ENCODE measurements around the gene MRPL23. TPM values are rescaled to one million over a fixed set of nuclear protein-coding genes. Genes with fewer than 3 reads are reported as not detected.

MRPL23 gene
- total and polyA plus RNA-seq, 4 donors: 15.8 to 77.3 (median 60.4) TPM

- no peaks in the 10 kb centered on the region for H3K36me3 ChIP-seq (ENCODE audit: control insufficient read depth, insufficient read depth, low read length)
- no peak for DNase-seq (ENCODE audit: low read depth in 4 of 6, low spot score in 6 of 6)
- H3K4me1 ChIP-seq (ENCODE audit: control insufficient read depth, insufficient read depth, low read length): no peaks in the 10 kb centered on the region
- WGBS (ENCODE audit: insufficient coverage): no CpG with 5 or more reads among the region's 29 CpGs
- H3K27me3 ChIP-seq (ENCODE audit: control insufficient read depth, insufficient read depth, low read length): no peaks in the 10 kb centered on the region
- no peak overlapping the region for H3K27ac ChIP-seq (ENCODE audit: low read depth, low read length)
- H3K9me3 ChIP-seq (ENCODE audit: control insufficient read depth, insufficient read depth, low read length): no peaks in the 10 kb centered on the region
- H3K4me3 ChIP-seq (ENCODE audit: low read depth, low read length): no peak overlapping the region
Measured at GRCh38 chr11:1952806-1953482, 5.8 kb downstream of the MRPL23 start.

- Histone ChIP-seq H3K9me3 (ENCODE audit: control insufficient read depth, insufficient read depth, low read length) (no peaks in the 10 kb centered on the region), H3K4me1 (ENCODE audit: control insufficient read depth, insufficient read depth, low read length) (no peaks in the 10 kb centered on the region), H3K27me3 (ENCODE audit: control insufficient read depth, insufficient read depth, low read length) (no peaks in the 10 kb centered on the region), H3K4me3 (ENCODE audit: low read depth, low read length) (no peak overlapping the region), H3K27ac (ENCODE audit: low read depth, low read length) (no peak overlapping the region), H3K36me3 (ENCODE audit: control insufficient read depth, insufficient read depth, low read length) (no peaks in the 10 kb centered on the region)
- no CpG with 5 or more reads among the region's 23 CpGs for WGBS (ENCODE audit: insufficient coverage)
- DNase-seq (ENCODE audit: low read depth in 4 of 6, low spot score in 6 of 6): no peak
Measured at GRCh38 chr11:1953489-1954266, 6.5 kb downstream of the MRPL23 start.

GRCh38 chr11:1958367-1958766 is 11.2 kb downstream of the MRPL23 start:
- Histone ChIP-seq H3K4me1 (ENCODE audit: control insufficient read depth, insufficient read depth, low read length) (no peaks in the 10 kb centered on the region), H3K27me3 (ENCODE audit: control insufficient read depth, insufficient read depth, low read length) (no peaks in the 10 kb centered on the region), H3K36me3 (ENCODE audit: control insufficient read depth, insufficient read depth, low read length) (no peaks in the 10 kb centered on the region), H3K27ac (ENCODE audit: low read depth, low read length) (no peak overlapping the region), H3K9me3 (ENCODE audit: control insufficient read depth, insufficient read depth, low read length) (no peaks in the 10 kb centered on the region), H3K4me3 (ENCODE audit: low read depth, low read length) (no peak overlapping the region)
- DNase-seq (ENCODE audit: low read depth in 4 of 6, low spot score in 6 of 6): no peak
- WGBS (ENCODE audit: insufficient coverage): no CpG with 5 or more reads among the region's 18 CpGs

DNA sequence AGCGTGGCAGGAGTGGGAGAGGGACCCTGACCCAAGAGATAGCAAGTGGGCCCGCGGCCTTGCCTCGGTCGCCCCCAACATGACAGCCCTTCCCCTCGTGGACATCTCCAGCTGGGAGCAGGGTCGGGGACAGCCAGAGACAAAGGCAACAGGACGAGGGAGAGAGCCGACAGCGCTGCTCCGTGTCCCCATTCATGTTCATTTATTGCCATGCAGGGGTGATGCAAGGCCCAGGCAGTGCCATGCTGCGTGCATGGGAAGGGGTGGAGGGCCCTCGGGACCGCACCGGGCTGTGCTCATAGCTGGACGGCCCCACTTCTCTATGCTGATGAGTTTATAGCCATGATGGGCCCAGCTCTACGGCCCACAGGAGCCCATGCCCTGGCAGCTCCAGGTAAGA is 12.7 kb downstream of the MRPL23 start:
- no CpG with 5 or more reads among the region's 17 CpGs for WGBS (ENCODE audit: insufficient coverage)
- Histone ChIP-seq H3K27ac (ENCODE audit: low read depth, low read length) (no peak overlapping the region), H3K4me1 (ENCODE audit: control insufficient read depth, insufficient read depth, low read length) (no peaks in the 10 kb centered on the region), H3K9me3 (ENCODE audit: control insufficient read depth, insufficient read depth, low read length) (no peaks in the 10 kb centered on the region), H3K36me3 (ENCODE audit: control insufficient read depth, insufficient read depth, low read length) (no peaks in the 10 kb centered on the region), H3K4me3 (ENCODE audit: low read depth, low read length) (no peak overlapping the region), H3K27me3 (ENCODE audit: control insufficient read depth, insufficient read depth, low read length) (no peaks in the 10 kb centered on the region)
- no peak for DNase-seq (ENCODE audit: low read depth in 4 of 6, low spot score in 6 of 6)

DNA sequence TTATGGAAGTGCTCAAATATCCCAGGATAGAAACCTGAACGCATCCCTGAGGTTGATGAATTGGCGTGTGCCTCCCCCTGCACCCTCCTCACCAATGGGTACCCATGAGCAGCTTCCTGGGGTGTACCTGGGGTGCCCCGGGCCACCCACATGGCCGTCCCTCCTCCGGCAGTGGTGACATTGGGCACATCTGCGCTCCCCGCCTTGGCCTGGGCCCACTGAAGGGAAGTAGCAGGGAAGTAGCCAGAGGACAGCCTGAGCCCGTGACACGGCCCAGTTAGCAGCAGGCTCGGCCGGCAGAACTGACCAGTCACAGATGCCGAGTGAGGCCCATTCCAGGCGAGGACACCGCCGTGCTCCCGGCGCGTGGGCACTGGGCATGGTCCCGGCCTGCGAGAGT is 16.7 kb downstream of the MRPL23 start:
- Histone ChIP-seq H3K4me3 (ENCODE audit: low read depth, low read length) (no peak overlapping the region), H3K27ac (ENCODE audit: low read depth, low read length) (no peak overlapping the region), H3K4me1 (ENCODE audit: control insufficient read depth, insufficient read depth, low read length) (no peaks in the 10 kb centered on the region), H3K27me3 (ENCODE audit: control insufficient read depth, insufficient read depth, low read length) (no peaks in the 10 kb centered on the region), H3K36me3 (ENCODE audit: control insufficient read depth, insufficient read depth, low read length) (no peaks in the 10 kb centered on the region), H3K9me3 (ENCODE audit: control insufficient read depth, insufficient read depth, low read length) (no peaks in the 10 kb centered on the region)
- no peak for DNase-seq (ENCODE audit: low read depth in 4 of 6, low spot score in 6 of 6)
- no CpG with 5 or more reads among the region's 20 CpGs for WGBS (ENCODE audit: insufficient coverage)

DNA sequence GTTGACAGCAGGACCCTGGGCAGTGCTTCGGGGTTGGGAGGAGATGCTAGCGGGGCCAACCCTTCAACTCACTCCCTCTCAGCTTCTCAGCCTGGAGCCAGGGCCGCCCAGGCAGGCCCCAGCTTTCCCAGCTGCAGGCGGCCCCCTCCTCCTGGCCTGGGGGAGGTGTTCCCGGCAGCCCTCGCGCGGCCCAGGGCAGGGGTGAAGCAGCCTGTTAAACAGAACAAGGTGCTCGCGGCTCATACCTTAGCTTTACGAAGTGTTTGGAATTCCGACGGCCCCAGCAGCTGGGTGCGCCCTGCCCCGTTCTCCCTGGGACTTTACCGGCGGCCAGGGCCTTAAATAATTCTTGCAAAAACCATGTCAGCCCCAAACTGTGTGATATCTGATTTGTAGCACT is 17.2 kb downstream of the MRPL23 start:
- Histone ChIP-seq H3K36me3 (ENCODE audit: control insufficient read depth, insufficient read depth, low read length) (no peaks in the 10 kb centered on the region), H3K9me3 (ENCODE audit: control insufficient read depth, insufficient read depth, low read length) (no peaks in the 10 kb centered on the region), H3K27me3 (ENCODE audit: control insufficient read depth, insufficient read depth, low read length) (no peaks in the 10 kb centered on the region), H3K4me1 (ENCODE audit: control insufficient read depth, insufficient read depth, low read length) (no peaks in the 10 kb centered on the region), H3K4me3 (ENCODE audit: low read depth, low read length) (no peak overlapping the region), H3K27ac (ENCODE audit: low read depth, low read length) (no peak overlapping the region)
- WGBS (ENCODE audit: insufficient coverage): no CpG with 5 or more reads among the region's 17 CpGs
- no peak for DNase-seq (ENCODE audit: low read depth in 4 of 6, low spot score in 6 of 6)

DNA sequence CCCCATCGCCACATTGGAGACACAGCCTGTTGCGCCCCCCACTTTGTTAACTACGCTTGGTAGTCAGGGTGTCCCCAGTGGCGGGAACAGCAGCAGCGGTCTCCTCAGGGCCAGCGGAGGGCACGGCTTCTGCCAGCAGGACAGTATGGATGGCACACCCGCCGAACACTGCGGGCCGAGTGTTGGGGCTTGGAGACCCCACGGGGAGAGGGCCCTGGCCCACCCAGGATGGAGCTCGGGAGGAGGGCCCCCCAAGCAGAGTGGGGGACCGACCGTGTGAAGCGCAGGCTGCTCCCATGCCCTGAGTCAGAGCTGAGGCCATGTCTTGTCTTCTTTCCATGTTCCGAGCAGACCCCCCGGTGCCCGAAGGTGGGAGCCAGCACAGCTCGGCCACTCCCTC is 17.8 kb downstream of the MRPL23 start:
- Histone ChIP-seq H3K27me3 (ENCODE audit: control insufficient read depth, insufficient read depth, low read length) (no peaks in the 10 kb centered on the region), H3K9me3 (ENCODE audit: control insufficient read depth, insufficient read depth, low read length) (no peaks in the 10 kb centered on the region), H3K4me1 (ENCODE audit: control insufficient read depth, insufficient read depth, low read length) (no peaks in the 10 kb centered on the region), H3K27ac (ENCODE audit: low read depth, low read length) (no peak overlapping the region), H3K4me3 (ENCODE audit: low read depth, low read length) (no peak overlapping the region), H3K36me3 (ENCODE audit: control insufficient read depth, insufficient read depth, low read length) (no peaks in the 10 kb centered on the region)
- no CpG with 5 or more reads among the region's 20 CpGs for WGBS (ENCODE audit: insufficient coverage)
- no peak for DNase-seq (ENCODE audit: low read depth in 4 of 6, low spot score in 6 of 6)

GRCh38 chr11:1966531-1966930 is 19.4 kb downstream of the MRPL23 start:
- no CpG with 5 or more reads among the region's 18 CpGs for WGBS (ENCODE audit: insufficient coverage)
- Histone ChIP-seq H3K4me3 (ENCODE audit: low read depth, low read length) (no peak overlapping the region), H3K27me3 (ENCODE audit: control insufficient read depth, insufficient read depth, low read length) (no peaks in the 10 kb centered on the region), H3K36me3 (ENCODE audit: control insufficient read depth, insufficient read depth, low read length) (no peaks in the 10 kb centered on the region), H3K4me1 (ENCODE audit: control insufficient read depth, insufficient read depth, low read length) (no peaks in the 10 kb centered on the region), H3K9me3 (ENCODE audit: control insufficient read depth, insufficient read depth, low read length) (no peaks in the 10 kb centered on the region), H3K27ac (ENCODE audit: low read depth, low read length) (no peak overlapping the region)
- no peak for DNase-seq (ENCODE audit: low read depth in 4 of 6, low spot score in 6 of 6)

- whole genome bisulfite sequencing (ENCODE audit: insufficient coverage): no CpG with 5 or more reads among the region's 21 CpGs
- no peak overlapping the region for H3K4me3 ChIP-seq (ENCODE audit: low read depth, low read length)
Measured at GRCh38 chr11:1967641-1968225, 20.6 kb downstream of the MRPL23 start.

More at GRCh38 chr11:1967641-1968225, 20.6 kb downstream of the MRPL23 start:
- no peaks in the 10 kb centered on the region for H3K4me1 ChIP-seq (ENCODE audit: control insufficient read depth, insufficient read depth, low read length)
- DNase-seq (ENCODE audit: low read depth in 4 of 6, low spot score in 6 of 6): no peak
- H3K36me3 ChIP-seq (ENCODE audit: control insufficient read depth, insufficient read depth, low read length): no peaks in the 10 kb centered on the region
- no peak overlapping the region for H3K27ac ChIP-seq (ENCODE audit: low read depth, low read length)
- H3K9me3 ChIP-seq (ENCODE audit: control insufficient read depth, insufficient read depth, low read length): no peaks in the 10 kb centered on the region
- no peaks in the 10 kb centered on the region for H3K27me3 ChIP-seq (ENCODE audit: control insufficient read depth, insufficient read depth, low read length)
